Liver (tissue), 9 donors: Measurements from ENCODE around the gene NEMF. TPM values are rescaled to one million over a fixed set of nuclear protein-coding genes. Genes with fewer than 3 reads are reported as not detected.

ENCODE experiments used
- DNase-seq: peaks from one replicate; pipeline ENCODE4 v3.0.0-alpha.2; 2017; ENCODE audit warnings: low spot score
- H3K27ac ChIP-seq, 2 donors: one replicate each; pipeline ENCODE4 v1.7.0; 2013; ENCODE audit warnings: inconsistent platforms in 2 of 2, low read length in 2 of 2, control low read depth in 1 of 2, low read depth in 1 of 2, mild to moderate bottlenecking in 1 of 2
- H3K27me3 ChIP-seq, 4 donors: one replicate each; pipeline versions ENCODE4 v1.6.1 to v1.7.0; 2013; ENCODE audit warnings: low read length in 3 of 4, inconsistent platforms in 1 of 4, mild to moderate bottlenecking in 1 of 4, moderate library complexity in 1 of 4; ENCODE audit not compliant: control insufficient read depth in 4 of 4, insufficient read depth in 4 of 4
- H3K36me3 ChIP-seq, 4 donors: one replicate each; pipeline versions ENCODE4 v1.6.1 to v1.7.0; 2013; ENCODE audit warnings: low read length in 3 of 4, mild to moderate bottlenecking in 3 of 4, low read depth in 1 of 4, moderate library complexity in 1 of 4; ENCODE audit not compliant: control insufficient read depth in 4 of 4, insufficient read depth in 3 of 4
- H3K4me1 ChIP-seq, 4 donors: one replicate each; pipeline versions ENCODE4 v1.6.1 to v1.7.0; 2013; ENCODE audit warnings: low read length in 3 of 4, mild to moderate bottlenecking in 3 of 4, moderate library complexity in 1 of 4; ENCODE audit not compliant: control insufficient read depth in 4 of 4, insufficient read depth in 4 of 4
- H3K4me3 ChIP-seq, 3 donors: one replicate each; pipeline versions ENCODE4 v1.6.1 to v1.7.0; 2013; ENCODE audit warnings: low read length in 3 of 3, control low read depth in 1 of 3, low read depth in 1 of 3, mild to moderate bottlenecking in 1 of 3
- H3K9ac ChIP-seq, 2 donors: one replicate each; pipeline ENCODE4 v1.7.0; 2013; ENCODE audit warnings: low read length in 2 of 2, mild to moderate bottlenecking in 2 of 2, moderate library complexity in 2 of 2, control low read depth in 1 of 2, low read depth in 1 of 2
- H3K9me3 ChIP-seq, 4 donors: one replicate each; pipeline versions ENCODE4 v1.6.1 to v1.7.0; 2013; ENCODE audit warnings: low read length in 3 of 4; ENCODE audit not compliant: control insufficient read depth in 4 of 4
- EGR1 ChIP-seq, 2 donors: IDR thresholded peaks; 2 replicates each; pipeline ENCODE4 v1.6.1; 2016 to 2018; ENCODE audit warnings: antibody characterized with exemption in 2 of 2, low read depth in 2 of 2
- FOXA1 ChIP-seq: IDR thresholded peaks from 2 replicates; pipeline ENCODE4 v1.6.1; 2016; ENCODE audit warnings: antibody characterized with exemption
- FOXA2 ChIP-seq: IDR thresholded peaks from 2 replicates; pipeline ENCODE4 v1.6.1; 2016; ENCODE audit warnings: antibody characterized with exemption
- GABPA ChIP-seq, 2 donors: IDR thresholded peaks in 1 of 2; conservative IDR thresholded peaks in 1 of 2; 2 replicates each; pipeline ENCODE4 v1.6.1; 2016; ENCODE audit warnings: antibody characterized with exemption in 2 of 2, mild to moderate bottlenecking in 1 of 2, moderate library complexity in 1 of 2
- HNF4A ChIP-seq, 2 donors: conservative IDR thresholded peaks; 2 replicates each; pipeline ENCODE4 v1.6.1; 2016; ENCODE audit warnings: antibody characterized with exemption in 2 of 2, mild to moderate bottlenecking in 2 of 2
- HNF4G ChIP-seq: IDR thresholded peaks from 2 replicates; pipeline ENCODE4 v1.6.1; 2016; ENCODE audit warnings: antibody characterized with exemption
- JUND ChIP-seq, 2 donors: IDR thresholded peaks; 2 replicates each; pipeline ENCODE4 v1.6.1; 2016; ENCODE audit warnings: antibody characterized with exemption in 2 of 2
- NR2F2 ChIP-seq: IDR thresholded peaks from 2 replicates; pipeline ENCODE4 v1.6.1; 2016; ENCODE audit warnings: antibody characterized with exemption
- RAD21 ChIP-seq, 2 donors: IDR thresholded peaks; 2 replicates each; pipeline ENCODE4 v1.6.1; 2016; ENCODE audit warnings: antibody characterized with exemption in 2 of 2, mild to moderate bottlenecking in 2 of 2
- RXRA ChIP-seq, 2 donors: IDR thresholded peaks; 2 replicates each; pipeline ENCODE4 v1.6.1; 2017 to 2018; ENCODE audit warnings: antibody characterized with exemption in 2 of 2, mild to moderate bottlenecking in 1 of 2
- SP1 ChIP-seq: IDR thresholded peaks from 2 replicates; pipeline ENCODE4 v1.6.1; 2018; ENCODE audit warnings: antibody characterized with exemption, mild to moderate bottlenecking
- TAF1 ChIP-seq: conservative IDR thresholded peaks from 2 replicates; pipeline ENCODE4 v1.6.1; 2016; ENCODE audit warnings: antibody characterized with exemption, mild to moderate bottlenecking
- YY1 ChIP-seq: IDR thresholded peaks from 2 replicates; pipeline ENCODE4 v1.6.1; 2016; ENCODE audit warnings: antibody characterized with exemption, mild to moderate bottlenecking
- WGBS: extraction: QIAGEN DNeasy Blood & Tissue Kit; methylation state at CpG from one replicate; pipeline ENCODE4 v1.1.7; 2013; 5-methylcytosine and 5-hydroxymethylcytosine counted together
- polyA plus RNA-seq, 2 donors: library from polyadenylated mRNA; stranded (reverse) in 1 of 2; unstranded in 1 of 2; fragments of 200-250 nt in 1 of 2; fragments of >200 nt in 1 of 2; fragmentation: Nextera tagmentation in 1 of 2; extraction: Ambion mirVana in 1 of 2; gene quantifications; one replicate each; pipeline versions ENCODE4 v1.2.1 to v1.2.3, GENCODE V29; 2013 to 2015
- total RNA-seq, 2 donors: library from RNA; depleted of rRNA; stranded (reverse); fragments of >200 nt; gene quantifications; one replicate each; pipeline ENCODE4 v1.2.3, GENCODE V29; 2014
- TF ChIP-seq, protein P1 (sequence below): fragments of 150-350 bp; IDR thresholded peaks from 2 replicates; pipeline ENCODE4 v1.5.1; 2017; ENCODE audit warnings: improper control_type of control experiment, low read depth, low read length; ENCODE audit not compliant: missing input control
- TF ChIP-seq, protein P2 (sequence below): IDR thresholded peaks from 2 replicates; pipeline ENCODE4 v1.6.1; 2016; ENCODE audit warnings: antibody characterized with exemption
- TF ChIP-seq, protein P3 (sequence below): IDR thresholded peaks from 2 replicates; pipeline ENCODE4 v1.6.1; 2016; ENCODE audit warnings: antibody characterized with exemption, mild to moderate bottlenecking
- TF ChIP-seq, protein P4 (sequence below): IDR thresholded peaks from 2 replicates; pipeline ENCODE4 v1.6.1; 2016; ENCODE audit warnings: antibody characterized with exemption
- TF ChIP-seq, protein P5 (sequence below): IDR thresholded peaks from 2 replicates; pipeline ENCODE4 v1.6.1; 2016; ENCODE audit warnings: antibody characterized with exemption
- donor health status: healthy.
- donor health status: healthy.
- donor health status: healthy.
- donor health status: healthy.
- donor health status: healthy.

Gene NEMF
- total and polyA plus RNA-seq, 4 donors, result 7.9 to 37.2 (median 31.1) TPM

DNA sequence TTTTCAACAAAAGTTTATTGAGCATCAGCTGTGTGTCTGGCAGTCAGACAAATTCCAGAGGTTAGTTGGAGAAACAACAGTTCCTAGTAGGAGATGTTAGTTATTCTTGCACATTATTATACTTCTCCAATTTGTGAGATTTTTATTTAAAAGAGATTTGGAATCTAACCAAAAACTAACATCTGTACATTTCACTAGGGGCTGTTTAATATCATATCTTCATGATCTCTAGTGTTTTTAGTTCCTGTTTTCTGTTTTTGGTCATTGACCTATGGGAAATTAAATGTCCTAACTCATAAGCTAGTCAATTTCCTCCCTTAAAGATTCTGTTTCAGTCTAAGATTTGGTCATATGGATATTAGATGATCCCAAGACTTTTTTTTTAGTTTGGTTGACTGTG is 118.8 kb downstream of the NEMF start:
- no peak for TF ChIP-seq GABPA (IDR thresholded peaks at IDR 0.05 in 1 of 2, conservative IDR thresholded peaks at IDR 0.05 in 1 of 2)
- no peak for TF ChIP-seq TAF1
- no peak for TF ChIP-seq FOXA1
- TF ChIP-seq YY1, result no peak

DNA sequence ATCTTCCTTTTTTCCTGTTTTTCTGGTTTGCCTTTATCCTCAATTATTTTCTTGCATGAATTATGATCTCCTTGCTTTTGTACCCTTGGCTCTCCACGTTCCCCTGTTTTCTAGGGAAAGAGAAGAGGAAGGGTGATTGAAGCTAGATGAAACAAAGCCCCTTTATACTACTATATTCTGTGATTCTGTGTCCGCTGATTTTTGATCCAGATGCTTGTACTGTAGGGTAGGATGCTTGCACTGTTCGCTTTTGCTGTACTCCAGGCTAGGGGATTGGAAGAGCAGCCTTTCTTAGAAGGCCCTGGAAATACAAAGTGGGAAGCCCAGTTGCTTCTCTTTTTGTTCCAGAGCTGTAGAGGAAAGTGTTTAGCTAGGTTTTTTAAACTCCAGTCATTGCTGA is 119.7 kb downstream of the NEMF start:
- Histone ChIP-seq H3K36me3 (peaks cover 0 to 7% (median 2%) of the 10 kb centered on the region in 4 donors), H3K27me3 (no peaks in the 10 kb centered on the region), H3K27ac (no peak overlapping the region), H3K9ac (no peak overlapping the region), H3K4me3 (no peak overlapping the region), H3K4me1 (no peaks in the 10 kb centered on the region), H3K9me3 (no peaks in the 10 kb centered on the region)
- 96% methylated on average over 3 of the region's 3 CpGs for WGBS
- TF ChIP-seq EGR1 (IDR thresholded peaks at IDR 0.05; ENCODE audit: low read depth in 2 of 2) (no peak), SP1 (no peak), NR2F2 (no peak), YY1 (no peak), FOXA1 (no peak), HNF4G (no peak), TAF1 (no peak), RAD21 (IDR thresholded peaks at IDR 0.05) (no peak), RXRA (IDR thresholded peaks at IDR 0.05) (no peak), HNF4A (conservative IDR thresholded peaks at IDR 0.05) (no peak), FOXA2 (no peak), GABPA (IDR thresholded peaks at IDR 0.05 in 1 of 2, conservative IDR thresholded peaks at IDR 0.05 in 1 of 2) (no peak), JUND (IDR thresholded peaks at IDR 0.05) (no peak)
- TF ChIP-seq, protein P1, sequence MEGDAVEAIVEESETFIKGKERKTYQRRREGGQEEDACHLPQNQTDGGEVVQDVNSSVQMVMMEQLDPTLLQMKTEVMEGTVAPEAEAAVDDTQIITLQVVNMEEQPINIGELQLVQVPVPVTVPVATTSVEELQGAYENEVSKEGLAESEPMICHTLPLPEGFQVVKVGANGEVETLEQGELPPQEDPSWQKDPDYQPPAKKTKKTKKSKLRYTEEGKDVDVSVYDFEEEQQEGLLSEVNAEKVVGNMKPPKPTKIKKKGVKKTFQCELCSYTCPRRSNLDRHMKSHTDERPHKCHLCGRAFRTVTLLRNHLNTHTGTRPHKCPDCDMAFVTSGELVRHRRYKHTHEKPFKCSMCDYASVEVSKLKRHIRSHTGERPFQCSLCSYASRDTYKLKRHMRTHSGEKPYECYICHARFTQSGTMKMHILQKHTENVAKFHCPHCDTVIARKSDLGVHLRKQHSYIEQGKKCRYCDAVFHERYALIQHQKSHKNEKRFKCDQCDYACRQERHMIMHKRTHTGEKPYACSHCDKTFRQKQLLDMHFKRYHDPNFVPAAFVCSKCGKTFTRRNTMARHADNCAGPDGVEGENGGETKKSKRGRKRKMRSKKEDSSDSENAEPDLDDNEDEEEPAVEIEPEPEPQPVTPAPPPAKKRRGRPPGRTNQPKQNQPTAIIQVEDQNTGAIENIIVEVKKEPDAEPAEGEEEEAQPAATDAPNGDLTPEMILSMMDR, result no peak
- TF ChIP-seq, protein P2, sequence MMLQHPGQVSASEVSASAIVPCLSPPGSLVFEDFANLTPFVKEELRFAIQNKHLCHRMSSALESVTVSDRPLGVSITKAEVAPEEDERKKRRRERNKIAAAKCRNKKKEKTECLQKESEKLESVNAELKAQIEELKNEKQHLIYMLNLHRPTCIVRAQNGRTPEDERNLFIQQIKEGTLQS, result no peak
- TF ChIP-seq, protein P3, sequence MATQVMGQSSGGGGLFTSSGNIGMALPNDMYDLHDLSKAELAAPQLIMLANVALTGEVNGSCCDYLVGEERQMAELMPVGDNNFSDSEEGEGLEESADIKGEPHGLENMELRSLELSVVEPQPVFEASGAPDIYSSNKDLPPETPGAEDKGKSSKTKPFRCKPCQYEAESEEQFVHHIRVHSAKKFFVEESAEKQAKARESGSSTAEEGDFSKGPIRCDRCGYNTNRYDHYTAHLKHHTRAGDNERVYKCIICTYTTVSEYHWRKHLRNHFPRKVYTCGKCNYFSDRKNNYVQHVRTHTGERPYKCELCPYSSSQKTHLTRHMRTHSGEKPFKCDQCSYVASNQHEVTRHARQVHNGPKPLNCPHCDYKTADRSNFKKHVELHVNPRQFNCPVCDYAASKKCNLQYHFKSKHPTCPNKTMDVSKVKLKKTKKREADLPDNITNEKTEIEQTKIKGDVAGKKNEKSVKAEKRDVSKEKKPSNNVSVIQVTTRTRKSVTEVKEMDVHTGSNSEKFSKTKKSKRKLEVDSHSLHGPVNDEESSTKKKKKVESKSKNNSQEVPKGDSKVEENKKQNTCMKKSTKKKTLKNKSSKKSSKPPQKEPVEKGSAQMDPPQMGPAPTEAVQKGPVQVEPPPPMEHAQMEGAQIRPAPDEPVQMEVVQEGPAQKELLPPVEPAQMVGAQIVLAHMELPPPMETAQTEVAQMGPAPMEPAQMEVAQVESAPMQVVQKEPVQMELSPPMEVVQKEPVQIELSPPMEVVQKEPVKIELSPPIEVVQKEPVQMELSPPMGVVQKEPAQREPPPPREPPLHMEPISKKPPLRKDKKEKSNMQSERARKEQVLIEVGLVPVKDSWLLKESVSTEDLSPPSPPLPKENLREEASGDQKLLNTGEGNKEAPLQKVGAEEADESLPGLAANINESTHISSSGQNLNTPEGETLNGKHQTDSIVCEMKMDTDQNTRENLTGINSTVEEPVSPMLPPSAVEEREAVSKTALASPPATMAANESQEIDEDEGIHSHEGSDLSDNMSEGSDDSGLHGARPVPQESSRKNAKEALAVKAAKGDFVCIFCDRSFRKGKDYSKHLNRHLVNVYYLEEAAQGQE, result no peak
- TF ChIP-seq, protein P4, sequence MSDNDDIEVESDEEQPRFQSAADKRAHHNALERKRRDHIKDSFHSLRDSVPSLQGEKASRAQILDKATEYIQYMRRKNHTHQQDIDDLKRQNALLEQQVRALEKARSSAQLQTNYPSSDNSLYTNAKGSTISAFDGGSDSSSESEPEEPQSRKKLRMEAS, result no peak
- TF ChIP-seq, protein P5, sequence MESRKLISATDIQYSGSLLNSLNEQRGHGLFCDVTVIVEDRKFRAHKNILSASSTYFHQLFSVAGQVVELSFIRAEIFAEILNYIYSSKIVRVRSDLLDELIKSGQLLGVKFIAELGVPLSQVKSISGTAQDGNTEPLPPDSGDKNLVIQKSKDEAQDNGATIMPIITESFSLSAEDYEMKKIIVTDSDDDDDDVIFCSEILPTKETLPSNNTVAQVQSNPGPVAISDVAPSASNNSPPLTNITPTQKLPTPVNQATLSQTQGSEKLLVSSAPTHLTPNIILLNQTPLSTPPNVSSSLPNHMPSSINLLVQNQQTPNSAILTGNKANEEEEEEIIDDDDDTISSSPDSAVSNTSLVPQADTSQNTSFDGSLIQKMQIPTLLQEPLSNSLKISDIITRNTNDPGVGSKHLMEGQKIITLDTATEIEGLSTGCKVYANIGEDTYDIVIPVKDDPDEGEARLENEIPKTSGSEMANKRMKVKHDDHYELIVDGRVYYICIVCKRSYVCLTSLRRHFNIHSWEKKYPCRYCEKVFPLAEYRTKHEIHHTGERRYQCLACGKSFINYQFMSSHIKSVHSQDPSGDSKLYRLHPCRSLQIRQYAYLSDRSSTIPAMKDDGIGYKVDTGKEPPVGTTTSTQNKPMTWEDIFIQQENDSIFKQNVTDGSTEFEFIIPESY, result no peak
- DNase-seq, result no peak

More for the DNA sequence above, 118.8 kb downstream of the NEMF start:
- Histone ChIP-seq H3K4me1 (no peaks in the 10 kb centered on the region), H3K9me3 (no peaks in the 10 kb centered on the region), H3K9ac (no peak overlapping the region), H3K36me3 (peaks cover 0 to 7% (median 2%) of the 10 kb centered on the region in 4 donors), H3K27ac (no peak overlapping the region), H3K4me3 (no peak overlapping the region), H3K27me3 (no peaks in the 10 kb centered on the region)
- DNase-seq, result no peak
